NCI-H2107 treated with DMSO at 0.1 percent for 48 hours (cell line): ENCODE measurements around the gene PTN.

Source experiments
- DNase-seq: peaks from one replicate; lab custom pipeline; 2025; ENCODE audit not compliant: unreplicated experiment; lab: John Stamatoyannopoulos, UW

PTN gene, protein sequence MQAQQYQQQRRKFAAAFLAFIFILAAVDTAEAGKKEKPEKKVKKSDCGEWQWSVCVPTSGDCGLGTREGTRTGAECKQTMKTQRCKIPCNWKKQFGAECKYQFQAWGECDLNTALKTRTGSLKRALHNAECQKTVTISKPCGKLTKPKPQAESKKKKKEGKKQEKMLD

DNA sequence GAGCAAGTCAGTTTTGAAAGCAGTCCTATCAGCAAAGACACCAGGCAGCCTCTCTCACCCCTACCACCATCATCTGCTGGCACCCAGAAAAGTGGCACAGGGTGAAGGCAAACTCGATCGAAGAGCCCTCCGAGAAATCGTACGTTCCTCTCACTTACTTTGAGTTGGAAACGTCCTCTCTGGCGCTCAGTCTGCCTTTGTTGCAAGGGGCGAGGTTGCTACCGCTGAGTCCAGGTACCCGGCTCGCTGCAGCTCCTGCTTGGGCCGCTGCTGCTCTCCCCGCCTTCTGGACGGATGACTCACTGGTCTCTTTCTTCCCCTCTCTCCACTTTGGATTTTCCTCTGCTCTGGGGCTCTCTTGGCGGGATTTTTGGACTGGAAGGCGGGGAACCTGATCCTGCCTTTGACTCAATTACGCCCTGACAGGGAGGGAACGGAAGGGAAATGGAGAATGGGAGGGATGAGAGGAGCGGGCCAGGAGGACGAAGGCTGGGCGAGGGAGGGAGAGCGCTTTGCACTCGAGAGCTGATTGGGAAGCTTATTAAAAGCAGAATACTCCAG lies at the start of gene PTN:
PTN (minus strand) TSS at position 453 of the 561 bp plus-strand sequence. CDS start 88,760 bp downstream, outside the sequence.
- peak; percentile 68 for DNase-seq

DNA sequence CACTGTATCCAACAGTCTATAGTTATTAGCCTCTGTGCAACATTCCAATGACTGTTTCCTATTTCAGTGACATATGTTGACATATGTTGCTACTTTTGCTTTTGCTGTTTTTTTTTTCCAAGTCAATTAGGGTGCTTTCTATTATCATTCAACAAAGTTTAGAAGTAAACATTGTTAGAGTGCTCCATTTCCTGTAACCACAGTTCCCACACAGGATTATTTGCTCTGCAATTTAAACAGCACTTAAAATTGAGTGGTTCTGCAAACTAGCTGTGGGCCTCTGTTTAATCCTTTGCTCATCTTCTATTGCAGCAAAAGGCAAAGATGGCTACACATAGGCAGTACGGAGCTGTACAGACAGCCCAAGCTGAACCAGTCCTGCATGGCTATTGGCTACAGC lies 46.5 kb upstream of the PTN start:
- DNase-seq, result peak; percentile 67

DNA sequence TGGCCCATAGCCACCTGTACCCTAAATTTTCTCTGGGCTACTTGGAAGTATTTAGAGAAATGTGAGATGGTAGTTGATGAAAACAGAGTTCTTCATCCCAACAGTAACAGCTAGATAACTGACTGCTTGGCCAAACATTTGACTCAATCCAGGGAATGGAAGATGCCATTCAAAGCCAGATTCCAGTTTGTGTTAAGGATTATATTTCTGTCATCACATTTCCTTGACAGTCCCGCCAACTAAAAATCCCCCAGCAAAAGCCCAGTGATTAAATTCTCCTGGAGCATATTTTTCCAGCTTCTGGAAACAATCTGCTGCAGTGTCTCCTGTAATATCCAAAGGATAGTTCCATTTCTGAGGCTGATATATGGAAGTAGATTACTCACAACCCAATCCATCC lies 45.4 kb upstream of the PTN start:
- DNase-seq, result no peak

DNA sequence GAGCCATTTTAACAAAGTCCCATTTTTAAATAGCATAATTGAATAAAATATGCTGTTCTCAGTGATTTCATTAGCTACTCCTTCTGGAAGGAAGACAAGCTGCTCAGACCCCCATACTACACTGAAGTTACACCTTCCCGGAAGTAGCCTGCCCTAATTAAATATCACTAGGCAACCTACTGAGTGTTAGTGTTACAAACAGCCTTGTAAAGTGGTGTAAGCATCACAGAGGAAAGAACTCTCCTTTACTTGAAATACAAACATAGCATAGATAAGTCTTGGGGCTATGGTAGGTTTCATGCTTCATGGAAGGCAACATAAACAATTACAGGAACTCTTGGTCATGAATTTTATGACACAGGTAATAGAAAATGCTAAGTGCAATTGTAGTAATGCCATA lies 43.4 kb upstream of the PTN start:
- DNase-seq, result no peak

DNA sequence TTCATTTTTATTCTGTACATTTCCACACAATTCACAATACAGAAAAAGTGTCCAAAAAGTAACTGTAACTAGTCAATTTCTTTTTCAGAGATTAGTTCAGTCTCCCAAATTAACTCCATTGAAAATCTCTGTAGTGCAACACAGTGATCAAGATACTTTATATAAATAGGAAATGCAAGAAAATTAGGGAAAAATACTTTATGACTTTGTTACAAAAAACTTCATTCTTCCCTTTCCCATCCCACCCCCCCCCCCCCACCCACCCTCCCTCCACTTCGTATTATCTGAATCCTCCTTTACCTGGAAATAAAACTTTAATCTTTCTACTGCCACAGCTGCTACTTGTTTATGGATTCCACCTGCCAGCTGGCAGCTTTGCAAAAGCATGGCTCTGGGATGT lies 37.5 kb upstream of the PTN start:
- DNase-seq, result no peak

DNA sequence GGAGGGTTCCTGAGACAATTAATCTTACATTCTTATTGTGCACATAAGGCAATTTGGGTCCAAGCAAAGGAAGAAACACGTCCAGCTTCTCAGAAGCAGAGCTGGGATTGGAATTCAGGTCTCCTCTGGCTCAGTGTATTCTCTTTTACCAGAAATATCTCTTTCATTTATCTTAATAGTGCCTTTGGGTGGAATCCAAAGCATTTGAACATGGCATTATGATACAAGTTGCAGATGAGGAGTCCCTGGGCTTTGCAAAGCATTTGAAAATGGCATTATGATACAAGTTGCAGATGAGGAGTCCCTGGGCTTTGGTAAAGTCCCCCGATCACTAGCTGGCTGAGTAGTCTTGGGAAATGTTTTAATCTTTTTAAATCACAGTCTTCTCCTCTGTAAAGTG lies 30.0 kb upstream of the PTN start:
- DNase-seq, result no peak

DNA sequence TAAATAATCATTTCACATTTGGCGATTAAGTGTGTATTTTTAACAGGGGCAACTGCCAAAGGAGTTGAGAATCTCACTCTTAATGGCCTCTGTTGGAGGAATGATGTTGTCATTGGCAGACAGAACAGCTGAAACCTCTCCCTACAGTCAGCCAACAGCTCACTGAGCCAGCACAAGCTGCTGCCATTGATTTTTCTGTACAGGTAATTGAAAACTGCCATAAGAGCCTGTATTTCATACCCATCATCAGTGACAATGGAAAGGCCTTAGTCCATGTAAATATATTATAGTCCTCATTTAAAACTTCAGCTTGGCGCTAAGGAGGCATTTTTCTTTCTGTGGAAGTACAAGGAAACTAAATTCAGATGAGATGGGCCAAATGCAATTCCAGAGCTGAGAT lies 28.1 kb upstream of the PTN start:
- DNase-seq, result no peak

DNA sequence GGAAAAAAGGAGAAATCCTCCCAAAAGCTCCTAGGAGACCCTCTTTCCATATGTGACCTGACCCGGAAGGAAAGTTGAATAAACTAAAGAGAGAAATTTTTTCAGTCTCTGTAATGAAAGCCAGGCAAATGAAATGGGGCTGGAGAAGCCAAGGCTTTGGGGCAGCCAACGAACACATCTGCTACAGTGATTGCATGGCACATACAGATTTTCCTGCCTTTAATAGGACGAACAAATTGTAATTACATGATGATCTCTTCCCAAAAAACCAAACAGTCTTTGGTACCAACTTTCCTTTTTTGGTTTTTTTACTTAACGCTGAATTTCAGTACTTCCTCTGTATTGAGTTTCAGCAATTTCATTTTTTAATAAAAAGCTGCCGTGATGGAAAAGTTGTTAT lies 23.5 kb upstream of the PTN start:
- no peak for DNase-seq

DNA sequence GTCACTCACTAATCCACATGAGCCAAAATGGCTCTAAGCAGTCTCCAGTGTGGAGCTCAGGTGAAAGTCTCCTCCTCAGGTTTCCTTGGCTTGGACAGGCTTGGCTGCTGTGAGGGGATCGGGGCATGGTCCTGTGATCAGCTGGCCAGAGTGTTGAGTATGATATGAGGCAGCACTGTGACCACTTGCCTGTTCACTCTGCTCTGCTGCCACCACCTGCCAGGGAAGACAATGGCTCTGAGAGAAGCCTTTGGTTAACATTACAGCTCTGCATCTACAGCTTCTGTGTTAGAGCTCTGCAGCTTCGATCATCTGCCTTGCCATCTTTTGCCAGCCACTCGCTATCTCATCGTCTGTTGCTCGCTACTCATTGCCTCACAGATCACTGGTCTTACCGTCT lies 20.1 kb upstream of the PTN start:
- no peak for DNase-seq

DNA sequence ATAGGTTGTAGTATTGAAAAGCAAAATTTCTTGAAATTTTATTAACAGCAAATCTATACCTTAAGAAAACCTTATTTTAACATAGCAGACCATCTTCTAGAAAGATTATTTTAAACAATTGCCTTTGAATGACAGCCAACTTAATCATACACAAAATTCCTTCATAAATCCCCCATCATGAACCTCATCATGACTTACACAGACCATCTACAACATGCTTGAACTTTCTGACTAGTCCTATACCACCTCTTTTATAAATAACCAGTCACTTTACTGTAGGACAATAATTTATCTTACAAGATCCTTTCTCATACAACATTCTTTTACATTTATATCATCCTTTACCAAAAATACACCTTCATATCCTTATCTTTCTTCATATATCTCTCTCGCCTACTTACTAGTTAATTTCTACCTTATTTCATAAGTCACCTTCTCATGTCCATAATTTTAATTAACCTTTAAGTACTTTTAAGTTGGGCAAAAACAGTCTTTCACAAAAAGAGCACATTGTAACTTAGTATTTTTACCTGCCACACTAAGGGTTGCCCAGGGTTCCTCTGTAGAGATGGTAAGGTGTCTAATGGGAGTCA lies 16.6 kb upstream of the PTN start:
- no peak for DNase-seq

DNA sequence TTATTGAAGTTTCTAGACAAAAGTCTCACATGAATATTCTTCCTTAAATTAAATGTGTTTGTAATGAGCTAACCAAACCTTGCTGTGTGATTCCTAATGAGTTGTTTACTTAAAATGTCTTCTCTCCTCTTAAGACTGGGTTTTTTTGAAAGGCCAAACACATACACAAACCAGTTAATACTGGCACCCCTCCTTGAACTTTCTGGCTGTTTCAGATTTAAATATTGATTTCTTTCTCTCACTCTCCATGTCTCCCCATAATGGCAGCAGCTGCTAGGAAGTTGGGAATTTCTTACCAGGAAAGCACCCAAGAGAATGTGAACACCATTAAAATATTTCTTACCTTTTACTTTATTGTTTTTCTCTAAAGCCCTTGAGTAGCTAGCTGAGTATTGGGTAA lies 11.4 kb upstream of the PTN start:
- peak; percentile 64 for DNase-seq

DNA sequence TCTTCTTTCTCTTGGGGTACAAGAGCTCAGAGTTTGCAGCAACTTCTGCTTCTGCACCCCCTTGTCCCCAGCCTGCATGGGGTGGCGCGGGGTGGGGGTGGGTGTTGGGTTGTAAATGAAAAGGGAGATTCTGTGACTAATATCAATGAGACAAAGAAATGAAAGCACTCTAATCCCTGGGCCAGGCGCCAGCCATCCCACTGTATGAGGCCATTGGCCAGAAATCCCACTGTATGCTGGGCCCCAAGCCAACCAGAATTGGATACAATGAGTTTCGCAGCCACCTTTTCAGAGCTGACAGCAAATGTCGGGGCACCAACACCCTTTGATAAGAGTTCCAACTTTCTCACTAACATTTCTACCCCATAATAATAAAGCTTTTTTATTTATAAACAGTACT lies 10.9 kb upstream of the PTN start:
- peak; percentile 65 for DNase-seq

DNA sequence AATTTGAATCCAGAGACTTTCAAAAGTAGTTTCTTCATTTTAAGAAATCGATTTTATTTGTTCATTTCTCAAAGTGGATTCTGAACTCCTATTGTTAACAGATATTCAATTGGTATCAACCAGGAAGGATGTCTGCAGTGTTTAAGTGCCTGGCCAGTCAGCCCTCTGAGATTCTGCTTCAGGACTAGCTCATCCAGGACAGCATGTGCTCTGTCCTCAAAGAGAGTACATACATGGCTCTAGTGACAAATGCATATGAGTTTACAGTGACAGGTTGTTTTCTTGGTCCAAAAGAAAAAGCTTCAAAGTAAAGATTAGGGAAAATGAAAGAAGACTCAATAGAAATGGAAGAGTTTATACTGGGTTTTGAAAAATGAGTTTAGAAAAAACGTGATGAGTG lies 8.4 kb upstream of the PTN start:
- DNase-seq, result no peak

DNA sequence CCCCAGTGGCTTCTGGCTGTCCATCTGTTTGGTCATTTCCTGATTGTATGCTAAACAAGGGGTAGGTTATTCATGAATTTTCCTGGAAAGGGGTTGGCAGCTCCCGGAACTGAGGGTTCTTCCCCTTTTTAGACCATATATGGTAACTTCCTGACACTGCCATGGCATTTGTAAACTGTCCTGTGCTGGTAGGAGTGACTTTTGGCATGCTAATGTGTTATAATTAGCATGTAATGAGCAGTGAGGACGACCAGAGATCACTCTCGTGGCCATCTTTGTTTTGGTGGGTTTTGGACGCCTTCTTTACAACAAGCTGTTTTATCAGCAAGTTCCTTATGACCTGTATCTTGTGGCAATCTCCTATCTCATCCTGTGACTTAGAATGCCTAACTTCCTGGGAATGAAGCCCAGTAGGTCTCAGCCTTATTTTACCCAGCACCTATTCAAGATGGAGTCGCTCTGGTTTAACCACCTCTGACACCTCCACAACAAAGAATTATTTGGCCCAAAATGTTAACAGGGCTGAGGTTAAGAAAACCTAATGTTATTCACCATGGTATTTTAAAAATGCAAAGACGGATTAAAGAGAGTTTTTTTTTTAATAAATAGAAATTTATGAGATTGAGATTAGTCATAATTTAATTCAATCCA lies 2.4 kb upstream of the PTN start:
- no peak for DNase-seq

DNA sequence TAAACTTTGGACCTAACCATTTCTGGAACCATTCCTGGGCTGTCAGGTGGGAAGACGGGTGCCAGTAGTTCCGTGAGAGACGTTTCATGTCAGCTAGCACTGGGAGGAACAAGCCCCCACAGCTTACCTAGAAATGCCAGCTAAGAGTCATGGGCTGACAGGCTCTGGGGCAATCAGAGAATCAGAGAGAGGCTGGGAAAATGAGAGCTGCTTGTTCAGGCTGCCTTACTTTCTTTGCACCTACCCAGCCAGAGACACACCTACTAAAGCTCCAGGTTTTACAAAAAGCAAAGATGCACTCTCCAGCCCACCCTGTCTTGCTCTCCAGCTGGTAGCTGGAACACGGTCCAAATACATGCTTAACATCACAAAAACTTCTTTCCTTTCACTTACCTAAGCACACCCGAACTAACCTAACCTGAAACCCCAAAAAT lies 688 bp downstream of the PTN start:
- DNase-seq, result peak; percentile 62

DNA sequence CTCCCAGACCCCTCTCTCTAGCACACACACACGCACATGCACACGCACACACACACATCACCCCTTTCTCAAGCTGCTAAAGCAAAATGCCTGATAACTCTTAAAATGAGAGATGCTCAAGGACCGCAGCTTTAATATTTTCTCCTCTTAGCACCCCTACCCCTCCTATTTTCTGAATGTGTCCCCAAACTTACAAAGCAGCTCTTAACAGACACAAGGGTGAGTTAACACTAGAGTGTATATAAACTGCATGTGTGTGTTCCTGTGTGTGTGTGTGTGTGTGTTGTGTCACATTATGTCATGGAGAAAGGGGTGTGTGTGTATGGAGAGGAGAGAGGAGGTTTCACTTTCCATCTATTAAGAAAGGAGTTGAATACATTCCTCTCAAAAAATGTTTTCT lies 1.3 kb downstream of the PTN start:
- peak; percentile 18 for DNase-seq

DNA sequence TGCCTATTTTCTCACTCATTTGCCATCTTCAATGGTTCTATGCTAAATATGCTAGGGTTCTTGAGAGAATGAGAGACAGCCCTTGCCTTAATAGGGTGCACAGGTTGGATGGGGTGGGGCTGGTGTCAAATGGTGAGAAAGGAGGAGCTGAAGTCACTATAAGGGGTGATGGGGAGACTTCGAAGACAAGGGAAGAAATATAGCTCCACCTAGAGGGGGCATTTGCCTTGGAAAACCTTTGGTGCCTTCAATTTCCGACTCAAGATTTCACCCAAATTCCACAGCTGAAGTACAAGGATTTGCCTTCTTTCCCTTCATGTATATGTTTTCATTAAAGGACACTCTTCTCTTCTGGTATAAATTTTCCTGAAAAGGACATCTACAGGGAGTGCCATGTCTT lies 5.6 kb downstream of the PTN start:
- no peak for DNase-seq

DNA sequence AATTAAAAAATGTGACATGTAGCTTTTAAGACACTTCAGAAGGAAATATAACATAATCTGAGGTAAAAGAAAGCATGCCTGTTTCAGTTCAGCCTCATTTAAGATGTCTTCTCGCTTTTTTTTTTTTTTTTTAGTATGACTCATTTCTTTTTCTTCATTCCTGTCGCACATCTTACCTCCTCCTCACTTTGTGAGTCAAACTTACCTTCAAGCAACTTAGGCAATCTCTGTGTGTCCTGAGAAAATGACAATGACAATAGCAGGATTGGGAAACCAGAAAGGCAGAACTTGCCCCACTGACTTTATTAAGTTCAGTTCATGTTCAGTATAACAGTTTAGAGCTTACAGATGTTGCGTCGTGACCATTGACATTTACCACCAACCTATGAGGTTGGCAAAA lies 7.7 kb downstream of the PTN start:
- DNase-seq, result no peak

DNA sequence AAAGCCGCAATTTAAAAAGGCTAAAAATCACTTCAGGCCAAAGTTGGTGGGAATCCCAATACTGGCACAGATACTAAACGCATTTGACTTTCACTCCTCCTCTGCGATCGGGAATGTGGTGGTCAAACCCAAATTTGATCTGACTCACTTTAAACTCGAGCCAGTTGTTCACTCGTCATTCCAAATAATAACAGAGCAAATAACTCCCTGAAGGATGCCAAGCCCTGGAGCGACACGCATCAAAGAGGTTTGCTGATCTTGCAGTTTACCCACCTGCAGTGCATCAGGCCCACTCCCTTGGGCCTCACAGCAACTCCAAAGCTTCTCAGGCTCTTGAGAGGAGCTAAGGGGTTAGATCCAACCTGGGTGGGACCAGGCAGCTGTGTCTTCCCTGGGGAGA lies 12.2 kb downstream of the PTN start:
- DNase-seq, result no peak

DNA sequence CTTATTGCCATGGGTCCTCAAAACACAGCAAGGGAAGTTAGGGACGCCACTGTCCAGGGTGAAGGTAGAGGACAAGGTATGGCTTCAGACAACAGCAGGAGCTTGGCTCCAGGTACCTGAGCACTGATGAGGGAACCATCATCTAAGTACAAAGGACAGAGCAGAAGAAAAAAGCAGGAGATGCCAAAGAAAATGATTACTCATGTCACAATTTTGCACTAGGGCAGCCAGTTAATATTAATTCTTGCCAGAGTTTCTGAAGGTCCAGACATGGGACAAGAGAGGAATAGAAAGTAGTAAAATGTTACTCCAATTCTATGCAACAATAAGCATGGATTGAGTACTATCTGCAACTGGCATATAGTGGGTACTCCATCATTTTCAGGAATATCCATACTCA lies 14.1 kb downstream of the PTN start:
- no peak for DNase-seq

DNA sequence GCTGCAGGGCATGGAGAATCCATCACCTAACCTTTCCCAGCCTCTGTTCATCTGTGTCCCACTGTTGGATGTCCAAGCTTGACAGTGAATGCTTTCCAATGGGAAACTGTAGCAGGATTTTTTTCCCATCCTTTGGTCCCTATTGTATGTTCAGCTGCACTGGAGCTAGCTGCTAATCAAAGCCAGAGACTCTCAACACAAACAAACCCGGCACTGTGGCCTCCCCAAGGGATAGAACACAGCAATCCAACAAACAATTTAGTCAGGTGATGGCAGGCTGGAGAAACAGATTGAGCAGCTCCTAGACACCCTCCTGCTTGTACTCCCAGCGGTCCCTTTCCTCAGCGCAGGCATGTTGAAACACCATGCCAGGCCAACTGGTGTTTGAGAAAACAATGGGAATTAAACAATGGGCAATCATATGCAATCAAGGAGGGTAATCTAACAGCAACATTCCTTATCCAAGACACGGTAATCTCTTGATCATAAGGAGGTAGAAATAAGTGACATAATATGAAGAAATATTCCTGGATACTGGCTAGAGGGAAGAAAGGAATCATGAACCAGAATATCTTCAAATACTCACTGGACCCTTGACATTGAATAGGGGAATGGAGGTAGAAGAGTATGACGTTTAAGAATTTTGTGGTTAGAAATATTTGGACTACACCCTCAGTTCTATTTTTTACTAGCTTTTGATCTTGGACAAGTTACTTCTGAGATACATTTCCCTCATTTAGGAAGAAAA lies 15.0 kb downstream of the PTN start:
- DNase-seq, result peak; percentile 65

DNA sequence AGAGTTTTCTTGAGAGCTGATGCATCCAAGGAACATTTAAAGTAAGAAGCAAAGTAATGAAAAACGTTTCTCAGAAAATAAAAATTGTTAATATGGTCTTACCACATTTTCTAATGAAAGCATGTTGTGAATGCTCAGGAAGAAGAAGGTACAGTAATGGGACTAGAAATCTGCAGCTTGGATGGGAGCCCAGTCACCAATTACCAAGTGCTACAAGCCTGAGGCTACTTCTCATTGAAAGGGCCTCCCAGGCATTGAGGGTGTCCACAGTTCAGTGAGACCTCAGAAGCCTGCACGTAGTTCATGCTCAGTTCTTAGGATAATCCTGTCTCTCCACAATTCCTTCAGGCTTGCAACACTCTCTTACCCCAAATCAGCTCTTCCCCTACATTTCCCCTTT lies 17.6 kb downstream of the PTN start:
- no peak for DNase-seq
